Upper lobe of left lung (tissue), 6 donors: ENCODE data around the gene NVL. TPM values are rescaled to one million over a fixed set of nuclear protein-coding genes. Genes with fewer than 3 reads are reported as not detected.

Source experiments
- ATAC-seq, 2 donors: fragments of 200-7000 bp; cut with Tn5 transposase; one replicate each; pipeline ENCODE4 v1.9.1; 2022; ENCODE audit warnings: mild to moderate bottlenecking in 2 of 2, moderate library complexity in 2 of 2; ENCODE audit not compliant: low FRiP score in 2 of 2
- DNase-seq, 2 donors: peaks; one replicate each; pipeline ENCODE4 v3.0.0-alpha.2; 2019 to 2020
- H3K27ac ChIP-seq, 4 donors: fragments of 200-600 bp; sonication (generic); one replicate each; pipeline ENCODE4 v1.5.1; 2016 to 2019
- H3K27me3 ChIP-seq, 4 donors: fragments of 200-600 bp; sonication (generic); one replicate each; pipeline ENCODE4 v1.5.1; 2017 to 2019
- H3K36me3 ChIP-seq, 4 donors: fragments of 200-600 bp; sonication (generic); one replicate each; pipeline ENCODE4 v1.5.1; 2016 to 2019
- H3K4me1 ChIP-seq, 4 donors: fragments of 200-600 bp; sonication (generic); one replicate each; pipeline ENCODE4 v1.5.1; 2018 to 2019
- H3K4me3 ChIP-seq, 4 donors: fragments of 200-600 bp; sonication (generic); one replicate each; pipeline ENCODE4 v1.5.1; 2017 to 2019; ENCODE audit warnings: mild to moderate bottlenecking in 2 of 4, moderate library complexity in 1 of 4
- H3K9me3 ChIP-seq, 4 donors: fragments of 200-600 bp; sonication (generic); one replicate each; pipeline ENCODE4 v1.5.1; 2018 to 2019
- CTCF ChIP-seq, 6 experiments: fragments of 450-650 bp in 4 of 6; fragments of 200-600 bp in 2 of 6; sonication (generic) in 2 of 6; IDR thresholded peaks; one replicate each; pipeline ENCODE4 v1.5.1; 2016 to 2019; ENCODE audit warnings: antibody characterized with exemption in 6 of 6
- EP300 ChIP-seq, 4 donors: sonication (generic); formaldehyde crosslinking; IDR thresholded peaks; one replicate each; pipeline ENCODE4 v1.5.1; 2017; ENCODE audit warnings: antibody characterized with exemption in 4 of 4, control low read depth in 2 of 4
- POLR2A ChIP-seq, 4 donors: fragments of 450-650 bp; IDR thresholded peaks; one replicate each; pipeline ENCODE4 v1.5.1; 2016 to 2017; ENCODE audit warnings: antibody characterized with exemption in 4 of 4, mild to moderate bottlenecking in 2 of 4
- POLR2AphosphoS5 ChIP-seq, 2 donors: sonication (generic); formaldehyde crosslinking; IDR thresholded peaks; one replicate each; pipeline ENCODE4 v1.5.1; 2017; ENCODE audit warnings: antibody characterized with exemption in 2 of 2
- WGBS, 2 donors: methylation state at CpG; one replicate each; pipeline ENCODE4 v1.1.5; 2017 to 2018; 5-methylcytosine and 5-hydroxymethylcytosine counted together
- total RNA-seq, 6 donors: library from RNA; depleted of rRNA in 4 of 6; stranded (reverse); fragments of >200 nt in 4 of 6; gene quantifications; one replicate each; pipeline versions ENCODE4 v1.1.0 to v1.2.1, GENCODE V29; 2016 to 2021
- donor health status: DM: no; HTN: no; CAD: no; lungs with moderate emphysema.
- donor health status: DM: no; HTN: yes; CAD: no; lungs with severe emphysema.

NVL gene
- total RNA-seq, 6 donors from 2014 or later, result 20.2 to 56.6 (median 34.1) TPM

GRCh38 chr1:224193319-224193966 lies 136.5 kb downstream of the NVL start:
- Histone ChIP-seq H3K4me1 (peaks cover 0 to 5% (median 0%) of the 10 kb centered on the region in 4 donors), H3K27me3 (no peaks in the 10 kb centered on the region), H3K9me3 (no peaks in the 10 kb centered on the region), H3K4me3 (no peak overlapping the region), H3K36me3 (peaks cover 5 to 39% (median 16%) of the 10 kb centered on the region in 4 donors), H3K27ac (no peak overlapping the region)
- 91 to 94% methylated on average over 8 of the region's 8 CpGs for WGBS, 2 donors
- TF ChIP-seq EP300 (IDR thresholded peaks at IDR 0.05) (no peak), CTCF (IDR thresholded peaks at IDR 0.05) (no peak), POLR2AphosphoS5 (IDR thresholded peaks at IDR 0.05) (no peak), POLR2A (IDR thresholded peaks at IDR 0.05) (no peak)
- DNase-seq (no peak), ATAC-seq (no peak)

- Histone ChIP-seq H3K27me3 (no peaks in the 10 kb centered on the region), H3K36me3 (peaks cover 5 to 39% (median 16%) of the 10 kb centered on the region in 4 donors), H3K4me1 (peaks cover 0 to 5% (median 0%) of the 10 kb centered on the region in 4 donors), H3K27ac (no peak overlapping the region), H3K4me3 (no peak overlapping the region), H3K9me3 (no peaks in the 10 kb centered on the region)
- TF ChIP-seq CTCF (IDR thresholded peaks at IDR 0.05) (no peak), POLR2A (IDR thresholded peaks at IDR 0.05) (no peak), EP300 (IDR thresholded peaks at IDR 0.05) (no peak)
- no peak for ATAC-seq
- 76 to 85% methylated on average over 5 of the region's 5 CpGs for WGBS, 2 donors
- DNase-seq, result no peak
Observed at GRCh38 chr1:224192082-224192788, 137.7 kb downstream of the NVL start.

GRCh38 chr1:224189561-224189960 lies 140.4 kb downstream of the NVL start:
- Histone ChIP-seq H3K4me3 (no peak overlapping the region), H3K27me3 (no peaks in the 10 kb centered on the region), H3K9me3 (no peaks in the 10 kb centered on the region), H3K4me1 (peaks cover 11 to 15% (median 14%) of the 10 kb centered on the region in 4 donors), H3K36me3 (peaks cover 5 to 45% (median 16%) of the 10 kb centered on the region in 4 donors), H3K27ac (no peak overlapping the region)
- TF ChIP-seq POLR2A (IDR thresholded peaks at IDR 0.05) (no peak), POLR2AphosphoS5 (IDR thresholded peaks at IDR 0.05) (no peak), CTCF (IDR thresholded peaks at IDR 0.05) (no peak), EP300 (IDR thresholded peaks at IDR 0.05) (no peak)
- ATAC-seq (no peak), DNase-seq (no peak)
- WGBS, 2 donors, result 96 to 98% methylated on average over 7 of the region's 7 CpGs

GRCh38 chr1:224188286-224188685 lies 141.7 kb downstream of the NVL start:
- H3K9me3 ChIP-seq, result no peaks in the 10 kb centered on the region
- peaks cover 18 to 25% (median 20%) of the 10 kb centered on the region in 4 donors for H3K4me1 ChIP-seq
- no peak overlapping the region for H3K27ac ChIP-seq
- ATAC-seq (no peak), DNase-seq (no peak)
- WGBS, 2 donors, result 92 to 93% methylated on average over 2 of the region's 2 CpGs
- TF ChIP-seq POLR2AphosphoS5 (IDR thresholded peaks at IDR 0.05), result no peak
- peaks cover 5 to 41% (median 13%) of the 10 kb centered on the region in 4 donors for H3K36me3 ChIP-seq
- H3K4me3 ChIP-seq, result no peak overlapping the region
- no peaks in the 10 kb centered on the region for H3K27me3 ChIP-seq

GRCh38 chr1:224185208-224185607 lies 144.8 kb downstream of the NVL start:
- WGBS, 2 donors, result 91 to 96% methylated on average over 8 of the region's 8 CpGs
- Histone ChIP-seq H3K9me3 (no peaks in the 10 kb centered on the region), H3K27ac (no peak overlapping the region), H3K4me3 (no peak overlapping the region), H3K4me1 (peaks cover 18 to 28% (median 23%) of the 10 kb centered on the region in 4 donors), H3K27me3 (no peaks in the 10 kb centered on the region), H3K36me3 (peaks cover 0 to 13% (median 0%) of the 10 kb centered on the region in 4 donors)
- DNase-seq (no peak), ATAC-seq (no peak)
- TF ChIP-seq POLR2A (IDR thresholded peaks at IDR 0.05) (no peak), POLR2AphosphoS5 (IDR thresholded peaks at IDR 0.05) (no peak), CTCF (IDR thresholded peaks at IDR 0.05) (no peak), EP300 (IDR thresholded peaks at IDR 0.05) (no peak)
